T-cell (primary cell): ENCODE results near the gene WIPF1. TPM values are rescaled to one million over a fixed set of nuclear protein-coding genes. Genes with fewer than 3 reads are reported as not detected.

Source experiments
- ATAC-seq, 4 experiments: fragments of 200-7000 bp in 3 of 4; fragments of 150-1000 bp in 1 of 4; cut with Tn5 transposase; replicated peaks in 1 of 4; 1 replicate in 3 of 4; 2 replicates in 1 of 4; pipeline ENCODE4 v1.10.0; 2021; ENCODE audit warnings: moderate library complexity in 3 of 4, mild to moderate bottlenecking in 2 of 4, moderate number of reproducible peaks in 1 of 4
- CTCF ChIA-PET, 2 donors: fragments of 300-600 bp; sonication (Branson Sonifier 250); formaldehyde crosslinking; loops; one replicate each; lab custom pipeline; 2022; ENCODE audit warnings: antibody characterized with exemption in 2 of 2; lab: Charles Lee
- POLR2A ChIA-PET, 2 donors: fragments of 300-600 bp; sonication (Branson Sonifier 250); formaldehyde crosslinking; loops; one replicate each; lab custom pipeline; 2022; ENCODE audit warnings: antibody characterized with exemption in 2 of 2; lab: Charles Lee
- DNase-seq, 35 experiments: peaks; one replicate each; pipeline versions ENCODE4 v3.0.0 to v3.0.0-alpha.2; 2013 to 2023
- H3K27ac ChIP-seq: one replicate; pipeline ENCODE4 v1.5.1; 2013; ENCODE audit warnings: low read length
- H3K27me3 ChIP-seq, 2 experiments: replicated peaks in 1 of 2; 1 replicate in 1 of 2; 2 replicates in 1 of 2; pipeline versions ENCODE4 v1.6.1 to v1.7.0; 2013; ENCODE audit warnings: low read length in 1 of 2, mixed read lengths in 1 of 2; ENCODE audit not compliant: control insufficient read depth in 2 of 2, insufficient read depth in 2 of 2; ENCODE audit errors: extremely low read depth in 1 of 2
- H3K36me3 ChIP-seq, 2 donors: 1 replicate in 1 of 2; 2 replicates in 1 of 2; pipeline versions ENCODE4 v1.6.1 to v1.7.0; 2013; ENCODE audit warnings: low read length in 1 of 2; ENCODE audit not compliant: control insufficient read depth in 2 of 2, insufficient read depth in 1 of 2; ENCODE audit errors: extremely low read depth in 1 of 2
- H3K4me1 ChIP-seq, 2 experiments: 1 replicate in 1 of 2; 2 replicates in 1 of 2; pipeline versions ENCODE4 v1.6.1 to v1.7.0; 2013; ENCODE audit warnings: low read length in 2 of 2, mixed read lengths in 1 of 2; ENCODE audit not compliant: insufficient read depth in 2 of 2, control insufficient read depth in 1 of 2; ENCODE audit errors: extremely low read depth in 1 of 2
- H3K4me3 ChIP-seq, 2 donors: 1 replicate in 1 of 2; 2 replicates in 1 of 2; pipeline versions ENCODE4 v1.5.1 to v1.7.0; 2013; ENCODE audit warnings: mild to moderate bottlenecking in 2 of 2, low read length in 1 of 2, moderate library complexity in 1 of 2; ENCODE audit not compliant: control insufficient read depth in 1 of 2; ENCODE audit errors: extremely low read depth in 1 of 2
- H3K9me3 ChIP-seq: 2 replicates; pipeline ENCODE4 v1.7.0; 2013
- H3K27ac Mint-ChIP-seq, 2 donors: one replicate each; pipeline ENCODE4 v1.8.0; 2020 to 2021; ENCODE audit warnings: mild to moderate bottlenecking in 2 of 2, mixed read lengths in 2 of 2
- H3K27me3 Mint-ChIP-seq, 2 donors: one replicate each; pipeline ENCODE4 v1.8.0; 2021 to 2022; ENCODE audit warnings: mixed read lengths in 2 of 2
- H3K36me3 Mint-ChIP-seq: one replicate; pipeline ENCODE4 v1.8.0; 2021; ENCODE audit warnings: mixed read lengths
- H3K4me1 Mint-ChIP-seq, 3 donors: one replicate each; pipeline ENCODE4 v1.8.0; 2020 to 2022; ENCODE audit warnings: mixed read lengths in 3 of 3, mild to moderate bottlenecking in 1 of 3
- H3K4me3 Mint-ChIP-seq, 3 donors: one replicate each; pipeline ENCODE4 v1.8.0; 2020 to 2022; ENCODE audit warnings: mild to moderate bottlenecking in 3 of 3, mixed read lengths in 3 of 3, moderate library complexity in 3 of 3
- H3K9me3 Mint-ChIP-seq, 3 donors: one replicate each; pipeline ENCODE4 v1.8.0; 2020 to 2022; ENCODE audit warnings: mixed read lengths in 3 of 3
- WGBS: methylation state at CpG from one replicate; pipeline ENCODE4 v1.1.5; 2013; ENCODE audit warnings: missing lambda C conversion rate; ENCODE audit not compliant: insufficient coverage; 5-methylcytosine and 5-hydroxymethylcytosine counted together
- total RNA-seq, 35 experiments: library from RNA in 6 of 35; stranded (reverse) in 6 of 35; fragments of 120-200 nt in 1 of 35; gene quantifications; one replicate each; pipeline versions ENCODE4 v1.2.1 to v1.2.4 and lab custom pipeline; 2013 to 2026

Gene WIPF1
- total RNA-seq, 5 donors from 2014 or later (not counting 1 experiment from before 2014, with no cell fraction given): 349 to 412 (median 372) TPM

DNA sequence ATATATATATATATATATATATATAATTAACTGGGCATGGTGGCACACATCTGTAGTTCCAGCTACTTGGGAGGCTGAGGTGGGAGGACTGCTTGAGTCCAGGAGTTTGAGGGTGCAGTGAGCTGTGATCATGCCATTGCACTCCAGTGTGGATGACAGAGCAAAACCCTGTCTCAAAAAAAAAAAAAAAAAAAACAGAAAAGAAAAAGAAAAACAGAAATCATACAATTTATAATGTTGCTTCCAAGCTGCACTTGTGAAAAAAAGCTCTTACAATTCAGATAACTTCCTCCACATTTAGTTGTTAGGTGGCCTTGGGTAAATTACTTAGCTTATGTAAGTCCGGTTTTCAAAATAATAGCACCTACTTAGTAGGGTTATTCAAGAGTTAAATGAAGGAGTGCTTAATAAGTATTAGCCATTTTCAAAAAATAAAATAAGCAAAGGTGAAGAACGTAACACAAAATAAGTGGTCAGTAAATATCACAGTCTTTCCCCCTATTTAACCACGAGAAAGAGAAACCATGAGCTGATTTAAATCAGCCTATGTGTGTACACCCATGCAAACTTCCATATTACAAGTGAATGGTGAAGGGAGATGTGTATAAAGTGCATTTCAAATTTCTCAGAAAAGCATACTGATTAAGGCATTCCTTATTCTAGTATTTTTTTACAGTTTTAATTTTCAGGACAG is 2.3 kb downstream of the WIPF1 start:
- Mint-ChIP-seq H3K27me3 (no peaks in the 10 kb centered on the region), H3K4me3 (peak overlapping the region; percentile 88 to 99 (median 95)), H3K9me3 (no peaks in the 10 kb centered on the region), H3K27ac (peak overlapping the region; percentile 98 to 99), H3K36me3 (peaks cover 51% of the 10 kb centered on the region), H3K4me1 (peaks cover 54 to 83% (median 64%) of the 10 kb centered on the region in 3 donors)
- CTCF ChIA-PET: interaction anchor here (0.6 to 14.5 kb wide), 13 partner anchors 8 to 409 kb away, joined by 3 to 298 read pairs (median 6); no protein-coding TSS in a partner anchor
- POLR2A ChIA-PET: interaction anchor here (0.6 to 1.8 kb wide), 18 partner anchors 8 to 1579 kb away, joined by 3 to 13 read pairs (median 5); no protein-coding TSS in a partner anchor
- ATAC-seq (no peak), DNase-seq (peak in 1 of 35 experiments; percentile 48)
- Histone ChIP-seq H3K36me3 (peaks cover 2 to 12% of the 10 kb centered on the region in 2 donors), H3K27ac (peak overlapping the region; percentile 89), H3K4me3 (peak overlapping the region; percentile 58 to 80), H3K27me3 (no peaks in the 10 kb centered on the region), H3K9me3 (no peaks in the 10 kb centered on the region), H3K4me1 (peaks cover 44 to 57% of the 10 kb centered on the region in 2 experiments)
- no CpG with 5 or more reads among the region's 3 CpGs for WGBS

DNA sequence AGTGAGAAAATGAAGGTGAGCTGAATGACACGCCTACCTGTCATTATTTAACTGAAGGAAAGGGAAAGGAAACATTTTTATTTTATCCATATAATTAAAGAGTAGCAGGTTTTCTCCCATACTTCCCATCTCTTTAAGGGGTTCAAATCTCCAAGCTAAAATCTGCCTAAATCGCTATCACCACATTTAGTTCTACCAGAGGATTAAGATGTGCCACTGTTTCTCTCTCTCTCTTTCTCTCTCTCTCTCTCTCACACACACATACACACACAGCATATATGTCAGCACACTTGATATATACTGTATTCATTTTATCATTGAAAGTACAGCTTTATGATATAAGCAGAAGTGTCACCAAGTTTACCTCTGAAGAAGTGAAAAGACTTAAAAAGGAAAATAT is 3.1 kb downstream of the WIPF1 start:
- H3K27me3 Mint-ChIP-seq: no peaks in the 10 kb centered on the region
- Histone ChIP-seq H3K27me3 (no peaks in the 10 kb centered on the region), H3K27ac (peak overlapping the region; percentile 89), H3K9me3 (no peaks in the 10 kb centered on the region), H3K36me3 (peaks cover 4 to 17% of the 10 kb centered on the region in 2 donors), H3K4me3 (peak overlapping the region; percentile 35 to 58), H3K4me1 (peaks cover 43 to 57% of the 10 kb centered on the region in 2 experiments)
- POLR2A ChIA-PET: interaction anchor here (0.5 to 1.6 kb wide), 13 partner anchors 11 to 1578 kb away, joined by 3 to 12 read pairs (median 3); no protein-coding TSS in a partner anchor
- no peaks in the 10 kb centered on the region for H3K9me3 Mint-ChIP-seq
- no peak for ATAC-seq
- H3K4me3 Mint-ChIP-seq: peak overlapping the region; percentile 88 to 99 (median 95)
- peaks cover 52 to 82% (median 63%) of the 10 kb centered on the region in 3 donors for H3K4me1 Mint-ChIP-seq
- CTCF ChIA-PET: interaction anchor here (0.6 to 14.5 kb wide), 13 partner anchors 9 to 101 kb away, joined by 3 to 298 read pairs (median 5); no protein-coding TSS in a partner anchor
- H3K36me3 Mint-ChIP-seq: peaks cover 55% of the 10 kb centered on the region
- DNase-seq: no peak
- 0% methylated on average over 1 of the region's 2 CpGs for WGBS
- peak overlapping the region; percentile 98 to 99 for H3K27ac Mint-ChIP-seq

DNA sequence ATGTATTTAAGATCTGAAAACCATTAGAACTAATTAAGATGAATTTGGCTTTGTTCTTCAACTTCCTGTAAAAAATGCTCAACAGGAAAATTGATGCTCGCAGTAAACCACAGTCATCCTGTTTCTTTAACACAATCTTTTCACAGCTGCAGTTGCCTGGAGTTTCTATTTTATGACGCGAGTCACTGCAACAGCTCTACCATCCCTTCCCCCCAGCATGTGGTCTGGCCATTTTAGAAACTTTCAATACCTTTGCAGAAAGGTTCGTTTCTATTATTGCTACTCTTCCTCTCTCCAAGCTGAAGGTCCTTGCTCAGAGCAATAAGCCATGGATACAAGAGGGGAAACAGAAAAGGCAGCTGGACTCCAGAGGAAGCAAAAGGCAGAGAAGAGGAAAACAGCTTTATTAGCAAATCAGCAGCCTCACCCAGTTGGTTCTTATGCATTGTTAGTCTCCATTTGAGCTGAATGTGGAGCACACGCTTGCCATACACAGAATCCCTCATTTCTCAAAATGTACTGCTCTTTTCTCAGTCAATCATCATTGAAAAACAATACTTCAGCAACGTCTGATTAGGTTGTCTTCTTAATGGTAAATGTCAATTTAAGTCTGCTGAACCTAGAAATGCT is 3.9 kb downstream of the WIPF1 start:
- H3K36me3 ChIP-seq: peaks cover 4 to 24% of the 10 kb centered on the region in 2 donors
- no peaks in the 10 kb centered on the region for H3K9me3 ChIP-seq
- peaks cover 52 to 82% (median 63%) of the 10 kb centered on the region in 3 donors for H3K4me1 Mint-ChIP-seq
- H3K36me3 Mint-ChIP-seq: peaks cover 63% of the 10 kb centered on the region
- WGBS: 0% methylated on average over 3 of the region's 6 CpGs
- peaks cover 44 to 56% of the 10 kb centered on the region in 2 experiments for H3K4me1 ChIP-seq
- no peaks in the 10 kb centered on the region for H3K9me3 Mint-ChIP-seq
- peak overlapping the region; percentile 98 to 99 for H3K27ac Mint-ChIP-seq
- H3K27me3 Mint-ChIP-seq: no peaks in the 10 kb centered on the region
- ATAC-seq (peak; percentile 79 to 86 (median 82)), DNase-seq (peak; percentile 33 to 91 (median 74))
- H3K27me3 ChIP-seq: no peaks in the 10 kb centered on the region
- H3K27ac ChIP-seq: peak overlapping the region; percentile 89
- ChIA-PET POLR2A (interaction anchor here (0.5 to 1.6 kb wide), 14 partner anchors 9 to 210 kb away, joined by 3 to 12 read pairs (median 3); no protein-coding TSS in a partner anchor), CTCF (interaction anchor here (0.5 to 14.5 kb wide), 15 partner anchors 9 to 104 kb away, joined by 3 to 298 read pairs (median 5); no protein-coding TSS in a partner anchor)
- H3K4me3 ChIP-seq: peak overlapping the region; percentile 35 to 58
- peak overlapping the region; percentile 88 to 99 (median 95) for H3K4me3 Mint-ChIP-seq

DNA sequence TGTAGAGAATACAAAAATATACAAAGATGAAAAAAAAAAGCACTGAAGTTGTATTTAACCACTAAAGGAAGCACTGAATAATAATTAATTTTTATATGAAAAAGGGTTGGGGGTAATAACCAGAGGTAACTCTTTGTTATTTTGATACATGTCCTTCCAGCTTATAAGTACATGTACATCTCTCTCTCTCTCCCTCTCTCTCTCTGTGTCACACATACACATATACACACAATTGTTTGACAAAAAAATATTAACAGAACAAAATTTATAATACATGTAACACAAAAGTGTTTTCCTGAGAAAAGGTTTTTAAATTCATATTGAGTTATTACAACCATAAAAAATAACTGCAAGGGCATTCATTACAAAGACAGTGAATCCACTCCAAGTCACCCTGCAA is 4.6 kb downstream of the WIPF1 start:
- peaks cover 69% of the 10 kb centered on the region for H3K36me3 Mint-ChIP-seq
- H3K9me3 Mint-ChIP-seq: no peaks in the 10 kb centered on the region
- no peaks in the 10 kb centered on the region for H3K27me3 Mint-ChIP-seq
- Histone ChIP-seq H3K4me1 (peaks cover 44 to 54% of the 10 kb centered on the region in 2 experiments), H3K36me3 (peaks cover 4 to 31% of the 10 kb centered on the region in 2 donors), H3K9me3 (no peaks in the 10 kb centered on the region), H3K27me3 (no peaks in the 10 kb centered on the region), H3K4me3 (peak overlapping the region; percentile 6 to 58), H3K27ac (peak overlapping the region; percentile 89)
- H3K4me3 Mint-ChIP-seq: peak overlapping the region; percentile 88 to 99 (median 95)
- H3K27ac Mint-ChIP-seq: peak overlapping the region; percentile 98 to 99
- no peak for DNase-seq
- H3K4me1 Mint-ChIP-seq: peaks cover 53 to 82% (median 63%) of the 10 kb centered on the region in 3 donors
- CTCF ChIA-PET: interaction anchor here (0.7 to 14.5 kb wide), 11 partner anchors 10 to 344 kb away, joined by 3 to 298 read pairs (median 5); no protein-coding TSS in a partner anchor
- POLR2A ChIA-PET: interaction anchor here in 1 of 2 donors (0.7 to 1.4 kb wide), 4 partner anchors 11 to 49 kb away, joined by 3 to 9 read pairs (median 4); no protein-coding TSS in a partner anchor
- peak in 1 of 4 experiments; percentile 2 for ATAC-seq

DNA sequence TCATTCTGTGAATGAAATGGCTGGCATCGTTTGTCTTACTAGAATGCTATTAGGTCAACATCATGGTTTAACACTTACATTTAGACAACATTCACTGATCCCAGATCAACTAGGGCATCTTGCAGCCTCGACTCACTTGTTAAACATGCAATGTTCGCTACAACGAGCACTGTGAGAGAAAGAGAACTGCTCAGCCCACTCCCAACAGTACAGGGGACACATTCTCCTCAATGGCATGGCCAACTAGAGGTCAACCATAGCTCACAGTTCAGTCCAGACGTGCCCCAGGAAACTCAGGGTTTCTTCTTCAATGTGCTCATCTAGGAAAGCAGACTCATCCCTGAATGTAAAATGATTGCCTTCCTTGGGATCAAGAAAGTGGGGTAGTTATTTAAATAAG is 5.9 kb downstream of the WIPF1 start:
- H3K4me3 ChIP-seq: peak overlapping the region in 1 of 2 donors; percentile 24
- H3K9me3 ChIP-seq: no peaks in the 10 kb centered on the region
- no peaks in the 10 kb centered on the region for H3K27me3 ChIP-seq
- H3K4me1 Mint-ChIP-seq: peaks cover 62 to 85% (median 71%) of the 10 kb centered on the region in 3 donors
- no peaks in the 10 kb centered on the region for H3K27me3 Mint-ChIP-seq
- POLR2A ChIA-PET: interaction anchor here (0.6 to 1.3 kb wide), 2 partner anchors 11 to 35 kb away, joined by 3 to 5 read pairs; no protein-coding TSS in a partner anchor
- peak overlapping the region; percentile 93 to 96 for H3K27ac Mint-ChIP-seq
- ATAC-seq: no peak
- CTCF ChIA-PET: interaction anchor here (0.6 to 1.4 kb wide), 7 partner anchors 10 to 121 kb away, joined by 3 to 8 read pairs (median 5); no protein-coding TSS in a partner anchor
- peak overlapping the region; percentile 89 for H3K27ac ChIP-seq
- H3K36me3 Mint-ChIP-seq: peaks cover 68% of the 10 kb centered on the region
- H3K4me1 ChIP-seq: peaks cover 55 to 56% of the 10 kb centered on the region in 2 experiments
- H3K4me3 Mint-ChIP-seq: peak overlapping the region; percentile 73 to 77 (median 77)
- no peak for DNase-seq
- H3K36me3 ChIP-seq: peaks cover 6 to 37% of the 10 kb centered on the region in 2 donors
- WGBS: 16% methylated on average over 5 of the region's 5 CpGs
- H3K9me3 Mint-ChIP-seq: no peaks in the 10 kb centered on the region
